HG03159 (cell line): ENCODE results near the gene FOXP4.
A peak's percentile ranks its signal among the peaks of the same experiment; 100 is the strongest.

Source experiments
- ATAC-seq: cut with Tn5 transposase; IDR thresholded peaks from one replicate; pipeline ENCODE4 v1.9.1; 2021; ENCODE audit warnings: mild to moderate bottlenecking, moderate library complexity; ENCODE audit not compliant: unreplicated experiment

FOXP4 gene

DNA sequence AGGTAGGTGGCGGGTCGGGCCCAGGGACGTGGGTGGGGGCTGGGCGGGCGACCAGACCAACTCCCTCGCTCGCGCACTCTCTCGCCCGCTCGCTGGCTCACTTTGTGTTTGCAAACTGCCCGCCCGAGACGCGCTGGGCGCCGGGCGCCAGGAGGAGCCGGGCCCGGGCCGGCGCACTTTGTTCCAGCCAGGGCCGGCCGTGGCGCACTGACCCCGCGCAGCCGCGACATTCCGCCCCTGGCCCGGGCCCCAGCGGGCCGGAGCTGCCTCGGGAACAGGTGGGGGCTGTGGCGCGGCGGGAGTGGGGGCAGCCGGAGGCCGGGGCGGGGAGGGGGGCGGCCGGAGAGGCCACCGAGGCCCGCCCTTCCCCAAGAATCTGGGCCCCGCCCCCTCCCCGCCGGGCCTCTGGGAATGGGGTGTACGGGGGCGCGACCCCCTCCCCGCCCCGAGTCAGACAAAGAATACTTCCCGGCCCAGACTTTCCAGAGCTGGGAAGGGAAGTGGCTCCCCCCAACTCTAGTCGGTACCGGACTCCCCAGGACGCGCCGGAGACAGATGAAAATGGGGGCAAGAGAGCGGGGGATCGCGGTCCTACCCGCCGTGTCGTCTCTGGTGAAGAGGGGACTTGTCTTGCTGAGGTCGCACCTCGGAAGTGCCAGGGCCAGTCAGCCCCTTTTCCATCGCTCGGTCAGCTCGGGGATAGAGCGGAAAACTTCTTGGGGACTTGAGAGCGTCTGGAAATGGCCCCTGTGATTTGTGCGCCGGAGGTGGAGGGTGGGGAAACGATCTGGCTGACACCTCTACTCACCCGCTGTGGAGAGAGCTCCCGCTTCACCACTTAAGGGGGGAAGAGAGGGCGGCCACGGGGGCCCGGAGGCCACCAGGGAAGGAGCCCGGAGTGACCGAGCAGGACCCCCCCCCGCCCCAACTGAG is 951 bp downstream of the FOXP4 start:
- ATAC-seq, result peak; percentile 23

GRCh38 chr6:41547799-41548097 is 1.6 kb downstream of the FOXP4 start:
- no peak for ATAC-seq

DNA sequence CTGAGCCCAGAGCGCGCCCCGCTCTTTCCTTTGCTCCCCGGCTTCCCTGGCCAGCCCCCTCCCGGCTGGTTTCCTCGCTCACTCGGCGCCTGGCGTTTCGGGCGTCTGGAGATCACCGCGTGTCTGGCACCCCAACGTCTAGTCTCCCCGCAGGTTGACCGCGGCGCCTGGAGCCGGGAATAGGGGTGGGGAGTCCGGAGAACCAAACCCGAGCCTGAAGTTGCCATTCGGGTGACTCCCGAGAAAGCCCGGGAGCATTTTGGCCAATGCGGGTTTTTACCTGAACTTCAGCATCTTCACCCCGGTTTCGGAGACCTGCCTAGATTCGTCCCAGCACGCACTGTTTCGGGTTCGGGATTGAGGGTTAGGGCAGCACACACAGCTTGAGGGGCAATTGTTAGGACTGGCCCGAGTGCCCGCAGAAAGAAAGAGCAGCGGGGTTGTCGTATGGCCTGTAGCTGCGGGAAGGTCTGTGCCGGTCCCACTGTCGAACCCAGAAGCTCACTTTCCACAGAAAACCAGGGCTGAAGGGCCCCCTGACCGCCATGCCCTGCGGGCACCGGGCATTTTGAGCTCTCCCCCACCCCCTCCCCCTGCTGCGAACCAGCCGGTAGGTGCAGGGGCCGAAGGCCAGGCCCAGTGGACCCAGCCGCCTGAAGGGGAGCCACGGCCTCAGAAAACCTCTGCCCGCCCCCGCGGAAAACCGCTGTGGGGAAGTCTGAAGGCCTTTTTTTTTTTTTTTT is 2.1 kb downstream of the FOXP4 start:
- ATAC-seq, result no peak

- no peak for ATAC-seq
Measured at GRCh38 chr6:41548841-41549642, 2.9 kb downstream of the FOXP4 start.

GRCh38 chr6:41549673-41550072 is 3.5 kb downstream of the FOXP4 start:
- no peak for ATAC-seq

DNA sequence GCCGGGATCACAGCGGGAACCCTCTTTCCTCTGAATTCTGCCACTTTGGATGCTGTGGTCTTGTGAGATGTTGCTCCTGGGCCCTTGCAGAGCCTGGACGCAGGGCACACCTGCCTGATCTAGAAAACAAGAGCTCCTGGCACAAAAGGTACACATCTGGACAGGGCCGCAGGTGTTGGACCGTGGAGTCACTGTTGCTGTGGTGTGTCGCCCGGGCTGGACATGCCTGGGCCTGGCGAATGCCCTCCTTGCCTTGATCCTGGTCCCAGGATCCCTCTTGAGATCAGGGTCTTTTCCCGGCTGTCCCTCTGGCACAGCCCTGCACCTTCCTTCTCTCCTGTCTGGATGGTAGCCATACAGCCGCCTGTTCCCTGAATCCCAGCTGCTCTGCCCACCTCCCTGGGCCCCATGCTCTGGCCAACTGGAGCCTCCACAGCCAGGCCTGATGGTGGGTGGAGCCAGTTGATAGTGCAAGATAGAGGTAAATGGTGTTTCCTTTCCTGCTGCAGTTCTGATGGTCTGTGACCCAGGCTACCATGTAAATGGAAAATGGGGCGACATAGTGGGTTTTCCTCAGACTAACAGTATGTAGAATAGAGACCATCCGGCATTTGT is 5.0 kb downstream of the FOXP4 start:
- no peak for ATAC-seq

DNA sequence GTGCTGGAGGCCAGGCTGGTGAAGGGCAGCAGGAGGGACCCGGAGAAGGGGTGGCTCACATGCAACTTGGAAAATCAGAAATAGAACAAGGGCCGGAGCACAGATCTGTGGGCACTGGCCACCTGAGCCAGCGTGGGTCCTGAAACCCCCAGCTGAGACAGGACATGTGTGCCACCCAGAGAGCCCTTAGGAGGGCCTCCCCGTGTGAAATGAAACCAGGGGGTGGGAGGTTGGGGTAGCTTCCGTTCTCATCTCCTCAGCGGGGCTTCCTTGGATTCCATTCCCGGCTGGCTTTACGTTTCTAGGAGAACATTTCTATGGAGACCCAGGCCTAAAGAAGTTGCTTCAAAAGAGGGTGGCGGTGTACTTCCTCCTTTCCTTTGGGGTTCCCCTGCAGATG is 5.7 kb downstream of the FOXP4 start:
- no peak for ATAC-seq

DNA sequence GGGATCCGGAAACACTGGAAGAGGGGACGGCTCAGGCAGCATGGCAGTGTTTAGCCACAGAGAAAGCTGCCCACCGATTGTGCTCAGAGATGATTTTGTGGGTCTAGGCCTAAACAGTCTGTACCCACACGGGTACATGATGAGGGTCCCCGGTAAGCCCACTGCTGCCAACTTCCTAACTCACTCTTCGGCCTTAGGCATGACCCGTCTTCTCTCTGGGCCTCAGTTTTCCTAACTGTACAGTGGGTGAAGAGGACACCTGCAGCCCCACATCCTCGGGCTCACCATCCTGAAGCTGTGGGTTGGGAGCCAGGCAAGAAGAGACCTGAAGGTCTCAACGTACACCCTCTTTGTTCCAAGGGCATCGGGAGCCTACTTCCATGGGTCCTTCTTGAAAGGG is 6.5 kb downstream of the FOXP4 start:
- ATAC-seq, result no peak

DNA sequence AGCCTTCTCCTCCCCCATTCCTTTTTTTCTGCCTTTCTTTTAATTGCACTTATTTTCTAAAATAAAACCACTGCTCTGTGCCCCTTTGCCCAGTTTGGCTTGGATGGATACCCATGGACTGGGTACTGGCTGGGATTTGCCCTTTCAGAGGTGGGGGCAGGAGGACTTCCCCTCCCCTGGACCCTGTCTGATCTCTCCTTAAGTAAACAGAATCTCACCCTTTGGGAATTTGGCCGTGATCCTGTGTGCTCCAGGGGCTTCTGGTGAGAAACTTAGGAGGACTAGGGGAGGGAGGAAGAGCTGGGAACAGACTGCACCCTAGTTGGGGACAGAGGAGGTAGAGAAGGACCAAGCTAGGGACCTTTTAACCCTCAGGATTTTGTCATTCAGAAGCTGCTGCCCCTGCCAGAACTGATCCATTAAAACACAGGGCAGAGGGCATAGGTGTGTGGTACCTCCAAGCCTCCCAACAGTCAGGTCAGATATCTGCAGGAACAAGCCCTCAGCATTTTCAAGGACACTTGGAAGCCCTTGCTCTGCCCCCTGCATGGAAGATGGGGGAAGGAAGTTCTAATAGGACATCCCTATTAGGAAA is 7.3 kb downstream of the FOXP4 start:
- ATAC-seq, result no peak

DNA sequence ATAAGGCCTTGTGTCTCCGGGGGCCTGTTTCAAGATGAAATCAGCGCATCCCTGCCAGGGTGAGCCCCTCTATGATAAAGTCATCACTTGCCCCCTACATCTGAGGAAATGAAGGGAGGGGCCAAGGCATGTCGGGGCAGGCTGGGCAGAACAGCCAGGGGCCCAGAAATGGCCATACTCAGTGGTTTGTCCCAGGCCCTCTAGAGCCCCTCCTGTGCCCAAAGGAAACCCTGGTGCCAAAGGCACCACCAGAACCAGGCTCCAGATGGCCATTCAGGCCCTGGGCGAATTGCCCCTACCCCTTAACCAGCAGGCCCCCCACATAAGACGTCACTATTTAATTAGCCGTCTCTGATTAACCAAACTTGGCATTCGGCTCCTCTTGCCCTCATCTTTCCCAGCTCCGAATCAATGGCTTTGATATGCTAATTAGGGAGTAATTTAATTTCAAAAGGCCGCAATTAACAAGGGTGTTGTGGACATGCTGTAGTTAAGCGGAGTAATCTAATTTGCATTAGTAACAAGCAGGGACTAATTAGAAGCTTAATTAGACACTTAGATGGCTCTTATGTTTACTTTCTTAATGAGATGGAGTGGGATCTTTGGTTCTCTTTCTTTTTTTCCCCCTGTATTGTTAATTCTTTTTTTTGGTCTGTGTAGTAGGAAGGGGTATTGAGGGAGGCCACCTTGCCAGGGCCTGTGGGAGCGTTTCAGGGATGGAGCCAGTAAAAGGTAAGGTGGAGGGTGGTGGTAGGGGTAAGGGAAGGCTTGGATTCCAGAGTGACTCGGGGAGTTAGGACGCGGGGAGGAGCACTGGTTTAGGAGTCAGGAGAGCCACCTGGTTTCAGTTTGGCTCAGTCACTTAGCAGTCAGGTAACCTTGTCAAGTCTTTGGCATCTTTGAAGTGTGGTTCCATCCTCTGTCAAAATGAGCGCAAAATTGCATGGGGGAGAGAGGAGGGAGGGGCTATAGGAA is 9.4 kb downstream of the FOXP4 start:
- ATAC-seq, result no peak

GRCh38 chr6:41557335-41557734 is 11.2 kb downstream of the FOXP4 start:
- ATAC-seq, result no peak

DNA sequence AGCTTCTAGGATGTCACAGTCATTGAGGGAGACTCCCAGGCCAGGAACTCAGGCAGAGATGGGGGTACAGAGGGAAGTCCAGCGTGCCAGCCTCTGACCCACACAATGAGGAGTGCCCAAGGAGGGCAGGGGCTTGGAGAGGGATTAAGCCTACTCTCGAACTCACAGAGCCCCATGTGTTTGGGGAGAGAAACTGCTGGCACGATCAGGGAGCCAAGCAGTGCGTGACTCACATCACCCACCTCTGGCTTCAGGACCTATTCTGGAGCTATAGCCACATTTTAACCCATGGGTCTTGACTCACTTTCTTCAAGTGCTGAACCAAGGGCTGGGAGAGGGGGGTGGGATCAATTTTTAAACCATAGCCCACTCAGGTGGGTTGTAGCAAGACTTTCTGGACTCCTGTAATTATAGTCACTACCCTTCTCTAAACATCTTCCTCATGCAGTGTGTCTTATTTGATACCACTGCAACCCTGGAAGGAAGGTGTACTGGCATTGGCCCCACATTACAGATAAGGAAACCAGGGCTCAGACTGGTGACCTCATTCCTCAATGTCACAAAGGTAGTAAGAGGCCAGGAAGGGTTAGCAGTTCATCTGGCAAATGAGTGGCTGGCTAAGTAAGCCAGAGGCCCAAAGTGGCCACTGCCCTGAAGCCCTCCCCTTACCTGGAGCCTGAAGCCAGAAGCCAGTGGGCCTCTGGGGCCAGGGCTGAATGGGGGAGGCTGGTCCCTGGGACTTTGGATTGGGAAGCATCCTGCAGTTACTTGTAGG is 12.0 kb downstream of the FOXP4 start:
- no peak for ATAC-seq

DNA sequence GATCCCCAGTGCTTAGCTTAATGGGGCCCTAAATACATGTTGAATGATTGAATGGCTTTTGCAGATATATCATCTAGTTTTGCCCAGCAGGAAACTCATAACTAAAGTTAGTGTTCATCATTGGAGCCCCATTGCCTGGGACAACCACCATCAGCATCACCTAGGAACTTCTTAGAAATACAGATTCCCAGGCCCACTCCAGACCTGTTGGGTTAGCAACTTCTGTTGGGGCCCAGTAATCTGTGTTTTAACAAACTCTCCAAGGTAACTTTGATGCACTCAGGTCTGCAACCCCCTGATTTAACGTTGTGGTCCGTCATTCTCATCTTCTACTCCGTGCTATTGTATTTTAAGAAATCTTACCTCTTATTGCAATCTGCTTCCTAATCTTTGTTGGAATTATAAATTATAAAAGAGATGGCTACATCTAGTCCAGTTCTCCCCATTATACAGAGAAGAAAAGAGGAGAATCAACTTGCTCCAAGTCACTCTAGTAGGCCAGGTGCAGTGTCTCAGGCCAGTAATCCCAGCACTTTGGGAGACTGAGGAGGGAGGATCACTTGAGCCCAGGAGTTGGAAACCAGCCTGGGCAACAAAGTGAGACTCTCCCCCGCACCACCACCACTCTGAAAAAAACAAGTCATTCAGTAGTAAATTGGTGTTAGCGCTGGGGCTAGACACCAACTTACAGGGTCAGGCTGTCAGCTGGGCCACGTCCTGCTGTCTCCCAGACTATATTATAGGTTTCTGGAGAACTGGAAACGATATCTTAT is 13.7 kb downstream of the FOXP4 start:
- no peak for ATAC-seq

- ATAC-seq, result peak; percentile 66
Measured at GRCh38 chr6:41560431-41561192, 14.4 kb downstream of the FOXP4 start.

DNA sequence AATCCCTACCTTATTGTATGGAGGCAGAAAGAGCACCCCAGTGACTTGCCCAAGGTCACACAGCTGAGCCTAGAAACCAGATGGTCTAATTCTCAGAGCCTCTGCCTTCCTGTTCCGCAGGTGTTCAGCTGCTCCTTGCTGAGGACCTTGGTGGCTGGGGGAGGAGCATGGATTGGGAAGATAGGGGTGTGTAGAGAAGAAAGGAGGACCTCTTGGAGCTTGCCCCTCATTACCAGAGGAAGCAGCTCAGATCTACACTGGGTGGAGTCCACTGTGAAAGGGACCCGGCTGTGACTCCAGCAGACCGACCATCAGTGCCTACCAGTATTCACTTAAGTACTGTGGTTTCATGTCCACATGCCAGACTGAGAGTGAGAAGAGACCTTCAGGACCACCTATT is 15.2 kb downstream of the FOXP4 start:
- ATAC-seq, result no peak

- no peak for ATAC-seq
Measured at GRCh38 chr6:41561931-41562911, 16.0 kb downstream of the FOXP4 start.
